Measurements from ENCODE around the gene ERLIN1.

ERLIN1 gene

DNA sequence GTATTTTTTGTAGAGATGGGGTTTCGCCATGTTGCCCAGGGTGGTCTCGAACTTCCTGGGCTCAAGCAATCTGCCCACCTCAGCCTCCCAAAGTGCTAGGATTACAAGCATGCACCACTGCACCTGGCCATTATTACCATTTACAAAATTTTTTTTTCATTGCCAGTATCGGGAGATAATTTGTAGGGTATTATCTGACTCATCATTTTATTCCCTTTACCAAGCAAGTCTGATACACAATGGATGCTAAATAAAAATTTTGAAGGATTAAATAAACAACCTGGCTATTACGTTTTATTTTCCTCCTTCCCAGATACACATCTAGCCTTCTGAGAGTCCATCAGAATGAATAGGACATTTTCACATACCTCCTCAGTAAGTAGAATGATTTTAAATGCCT, 66.1 kb downstream of the ERLIN1 start:
- Histone ChIP-seq H3K9me3 (ENCODE audit: insufficient read depth, low read depth, low read length) (no peaks in the 10 kb centered on the region), H2AFZ (ENCODE audit: low read length) (no peak overlapping the region), H3K4me2 (ENCODE audit: low read depth, low read length, poor library complexity, severe bottlenecking) (no peak overlapping the region), H3F3A (ENCODE audit: low read depth) (no peaks in the 10 kb centered on the region), H3K27me3 (ENCODE audit: insufficient read depth, low read length, poor library complexity, severe bottlenecking) (no peaks in the 10 kb centered on the region), H3K9ac (ENCODE audit: low read depth, low read length, poor library complexity, severe bottlenecking) (no peak overlapping the region), H3K79me2 (ENCODE audit: insufficient read depth, low read length) (no peaks in the 10 kb centered on the region), H3K36me3 (ENCODE audit: insufficient read depth, low read length) (no peaks in the 10 kb centered on the region), H3K4me1 (ENCODE audit: insufficient read depth, low read length, poor library complexity, severe bottlenecking) (peaks cover 6% of the 10 kb centered on the region), H3K4me3 (ENCODE audit: low read length, poor library complexity, severe bottlenecking) (no peak overlapping the region), H3K9me2 (replicated peaks; ENCODE audit: low read depth, low read length) (no peaks in the 10 kb centered on the region), H4K20me1 (ENCODE audit: insufficient read depth, low read length, poor library complexity, severe bottlenecking) (no peaks in the 10 kb centered on the region)
- no peak for TF ChIP-seq EZH2phosphoT487 (IDR thresholded peaks at IDR 0.05; ENCODE audit: borderline replicate concordance)
- TF ChIP-seq, protein P1, sequence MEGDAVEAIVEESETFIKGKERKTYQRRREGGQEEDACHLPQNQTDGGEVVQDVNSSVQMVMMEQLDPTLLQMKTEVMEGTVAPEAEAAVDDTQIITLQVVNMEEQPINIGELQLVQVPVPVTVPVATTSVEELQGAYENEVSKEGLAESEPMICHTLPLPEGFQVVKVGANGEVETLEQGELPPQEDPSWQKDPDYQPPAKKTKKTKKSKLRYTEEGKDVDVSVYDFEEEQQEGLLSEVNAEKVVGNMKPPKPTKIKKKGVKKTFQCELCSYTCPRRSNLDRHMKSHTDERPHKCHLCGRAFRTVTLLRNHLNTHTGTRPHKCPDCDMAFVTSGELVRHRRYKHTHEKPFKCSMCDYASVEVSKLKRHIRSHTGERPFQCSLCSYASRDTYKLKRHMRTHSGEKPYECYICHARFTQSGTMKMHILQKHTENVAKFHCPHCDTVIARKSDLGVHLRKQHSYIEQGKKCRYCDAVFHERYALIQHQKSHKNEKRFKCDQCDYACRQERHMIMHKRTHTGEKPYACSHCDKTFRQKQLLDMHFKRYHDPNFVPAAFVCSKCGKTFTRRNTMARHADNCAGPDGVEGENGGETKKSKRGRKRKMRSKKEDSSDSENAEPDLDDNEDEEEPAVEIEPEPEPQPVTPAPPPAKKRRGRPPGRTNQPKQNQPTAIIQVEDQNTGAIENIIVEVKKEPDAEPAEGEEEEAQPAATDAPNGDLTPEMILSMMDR (conservative IDR thresholded peaks at IDR 0.05; ENCODE audit: low read length): no peak

DNA sequence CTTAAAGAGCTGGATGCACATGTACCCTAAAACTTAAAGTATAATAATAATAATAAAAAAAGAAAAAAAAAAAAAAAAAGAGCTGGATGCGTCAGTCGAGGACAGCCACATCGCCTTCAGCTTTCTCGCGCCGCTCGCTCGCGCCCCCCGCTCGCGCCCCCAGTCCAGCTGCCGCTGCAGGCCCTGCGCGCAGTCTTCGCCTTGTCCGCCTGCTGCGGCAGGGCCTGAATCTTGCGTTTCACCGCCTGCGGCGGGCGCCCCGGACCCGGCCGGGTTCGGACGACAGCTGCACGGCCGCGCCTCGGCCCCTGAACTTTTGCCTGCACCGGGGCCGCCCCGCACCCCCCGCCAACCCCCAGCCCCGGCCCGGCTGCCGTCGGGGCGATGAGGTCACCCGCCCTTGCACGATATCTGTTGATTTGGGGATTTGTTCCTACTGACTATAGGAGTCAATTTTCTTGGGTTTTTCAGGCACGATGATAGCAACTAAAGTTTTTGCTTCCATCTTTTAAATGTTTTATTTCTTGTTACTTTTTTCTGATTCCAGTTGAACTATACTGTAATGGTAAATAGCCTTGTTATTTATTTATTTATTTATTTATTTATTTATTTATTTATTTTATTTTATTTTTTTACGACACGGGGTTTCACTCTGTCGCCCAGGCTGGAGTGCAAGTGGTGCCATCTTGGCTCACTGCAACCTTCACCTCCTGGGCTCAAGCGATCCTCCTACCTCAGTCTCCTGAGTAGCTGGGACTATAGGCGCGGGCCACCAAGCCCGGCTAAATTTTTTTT, 70.7 kb downstream of the ERLIN1 start:
- H3K9me2 ChIP-seq (replicated peaks; ENCODE audit: low read depth, low read length): no peaks in the 10 kb centered on the region
- no peak overlapping the region for H3K9ac ChIP-seq (ENCODE audit: low read depth, low read length, poor library complexity, severe bottlenecking)
- no peak overlapping the region for H3K4me2 ChIP-seq (ENCODE audit: low read depth, low read length, poor library complexity, severe bottlenecking)
- no peaks in the 10 kb centered on the region for H3F3A ChIP-seq (ENCODE audit: low read depth)
- H3K36me3 ChIP-seq (ENCODE audit: insufficient read depth, low read length): no peaks in the 10 kb centered on the region
- no peaks in the 10 kb centered on the region for H3K79me2 ChIP-seq (ENCODE audit: insufficient read depth, low read length)
- no peak overlapping the region for H2AFZ ChIP-seq (ENCODE audit: low read length)
- TF ChIP-seq EZH2phosphoT487 (IDR thresholded peaks at IDR 0.05; ENCODE audit: borderline replicate concordance): no peak
- TF ChIP-seq, protein P1 (conservative IDR thresholded peaks at IDR 0.05; ENCODE audit: low read length): no peak
- no peaks in the 10 kb centered on the region for H3K27me3 ChIP-seq (ENCODE audit: insufficient read depth, low read length, poor library complexity, severe bottlenecking)
- H3K4me3 ChIP-seq (ENCODE audit: low read length, poor library complexity, severe bottlenecking): no peak overlapping the region
- H3K4me1 ChIP-seq (ENCODE audit: insufficient read depth, low read length, poor library complexity, severe bottlenecking): no peaks in the 10 kb centered on the region
- no peaks in the 10 kb centered on the region for H4K20me1 ChIP-seq (ENCODE audit: insufficient read depth, low read length, poor library complexity, severe bottlenecking)
- H3K9me3 ChIP-seq (ENCODE audit: insufficient read depth, low read depth, low read length): no peaks in the 10 kb centered on the region

DNA sequence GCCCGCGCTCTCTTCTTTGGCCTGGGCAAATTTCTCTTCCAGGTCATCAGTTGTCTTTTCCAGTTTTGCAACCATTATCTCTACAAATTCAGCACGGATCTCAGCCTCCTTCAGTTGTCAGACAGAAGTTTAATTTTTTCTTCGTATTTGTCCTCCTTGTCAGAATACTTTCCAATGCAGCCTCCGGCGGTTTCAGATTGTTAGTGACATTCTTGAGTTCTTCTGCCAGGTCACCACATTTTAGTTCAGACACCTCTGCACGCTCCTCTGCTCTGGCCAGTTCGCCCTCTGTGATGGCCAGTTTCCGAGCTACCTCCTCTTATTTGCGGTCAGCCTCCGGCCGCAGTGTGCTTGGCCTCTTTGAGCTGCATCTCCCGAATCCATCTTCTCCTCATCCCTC, 71.4 kb downstream of the ERLIN1 start:
- Histone ChIP-seq H3K9ac (ENCODE audit: low read depth, low read length, poor library complexity, severe bottlenecking) (no peak overlapping the region), H3K27me3 (ENCODE audit: insufficient read depth, low read length, poor library complexity, severe bottlenecking) (no peaks in the 10 kb centered on the region), H3K36me3 (ENCODE audit: insufficient read depth, low read length) (no peaks in the 10 kb centered on the region), H3K4me2 (ENCODE audit: low read depth, low read length, poor library complexity, severe bottlenecking) (no peak overlapping the region), H3K9me3 (ENCODE audit: insufficient read depth, low read depth, low read length) (no peaks in the 10 kb centered on the region), H3K79me2 (ENCODE audit: insufficient read depth, low read length) (no peaks in the 10 kb centered on the region), H2AFZ (ENCODE audit: low read length) (no peak overlapping the region), H3K4me3 (ENCODE audit: low read length, poor library complexity, severe bottlenecking) (no peak overlapping the region), H3K4me1 (ENCODE audit: insufficient read depth, low read length, poor library complexity, severe bottlenecking) (no peaks in the 10 kb centered on the region), H3K9me2 (replicated peaks; ENCODE audit: low read depth, low read length) (no peaks in the 10 kb centered on the region), H3F3A (ENCODE audit: low read depth) (no peaks in the 10 kb centered on the region), H4K20me1 (ENCODE audit: insufficient read depth, low read length, poor library complexity, severe bottlenecking) (no peaks in the 10 kb centered on the region)
- TF ChIP-seq EZH2phosphoT487 (IDR thresholded peaks at IDR 0.05; ENCODE audit: borderline replicate concordance): no peak
- TF ChIP-seq, protein P1 (conservative IDR thresholded peaks at IDR 0.05; ENCODE audit: low read length): no peak

Measured in Loucy (cell line).